ENCODE results near the gene PSMB10.

Gene PSMB10

DNA sequence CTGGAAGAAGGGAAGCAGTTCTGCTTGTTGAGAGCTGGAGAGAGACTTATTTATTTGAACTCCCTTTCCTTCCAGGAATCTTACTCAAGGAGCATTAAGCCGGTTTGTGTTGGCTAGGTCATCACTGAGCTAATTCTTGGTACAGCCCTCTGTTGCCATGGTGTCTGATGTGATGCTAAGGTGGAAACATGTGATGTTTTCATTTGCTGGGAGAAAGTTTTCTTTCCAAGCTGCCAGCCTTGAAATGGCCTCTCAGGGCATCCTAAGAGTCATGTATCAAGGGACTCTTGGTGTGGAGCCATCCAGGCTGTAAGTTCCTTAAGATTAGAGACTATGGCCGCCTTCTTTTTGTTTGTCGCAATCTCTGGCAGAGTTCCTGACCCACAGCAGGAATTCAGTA, 39.4 kb downstream of the PSMB10 start:
- no peak for DNase-seq (ENCODE audit: low spot score)

GRCh38 chr16:67893743-67894399, 42.8 kb downstream of the PSMB10 start:
- DNase-seq (ENCODE audit: low spot score) = peak; percentile 31
- H3K27ac ChIP-seq = peak overlapping the region; percentile 83
- ChIA-PET POLR2A (ENCODE audit: low non-redundant PET) (no interaction called here), CTCF (interaction anchor here (0.7 to 1.0 kb wide), 2 partner anchors 17 to 33 kb away, joined by 3 read pairs; no protein-coding TSS in a partner anchor)
- TF ChIP-seq CTCF (conservative IDR thresholded peaks at IDR 0.05; ENCODE audit: low read depth) = no peak

More for the DNA sequence above, 39.4 kb downstream of the PSMB10 start:
- CTCF ChIA-PET = interaction anchor here (1.2 kb wide), 1 partner anchor 81 kb away, joined by 3 read pairs; no protein-coding TSS in a partner anchor
- no peak for TF ChIP-seq CTCF (conservative IDR thresholded peaks at IDR 0.05; ENCODE audit: low read depth)
- H3K27ac ChIP-seq = peak overlapping the region; percentile 72
- POLR2A ChIA-PET (ENCODE audit: low non-redundant PET) = no interaction called here

DNA sequence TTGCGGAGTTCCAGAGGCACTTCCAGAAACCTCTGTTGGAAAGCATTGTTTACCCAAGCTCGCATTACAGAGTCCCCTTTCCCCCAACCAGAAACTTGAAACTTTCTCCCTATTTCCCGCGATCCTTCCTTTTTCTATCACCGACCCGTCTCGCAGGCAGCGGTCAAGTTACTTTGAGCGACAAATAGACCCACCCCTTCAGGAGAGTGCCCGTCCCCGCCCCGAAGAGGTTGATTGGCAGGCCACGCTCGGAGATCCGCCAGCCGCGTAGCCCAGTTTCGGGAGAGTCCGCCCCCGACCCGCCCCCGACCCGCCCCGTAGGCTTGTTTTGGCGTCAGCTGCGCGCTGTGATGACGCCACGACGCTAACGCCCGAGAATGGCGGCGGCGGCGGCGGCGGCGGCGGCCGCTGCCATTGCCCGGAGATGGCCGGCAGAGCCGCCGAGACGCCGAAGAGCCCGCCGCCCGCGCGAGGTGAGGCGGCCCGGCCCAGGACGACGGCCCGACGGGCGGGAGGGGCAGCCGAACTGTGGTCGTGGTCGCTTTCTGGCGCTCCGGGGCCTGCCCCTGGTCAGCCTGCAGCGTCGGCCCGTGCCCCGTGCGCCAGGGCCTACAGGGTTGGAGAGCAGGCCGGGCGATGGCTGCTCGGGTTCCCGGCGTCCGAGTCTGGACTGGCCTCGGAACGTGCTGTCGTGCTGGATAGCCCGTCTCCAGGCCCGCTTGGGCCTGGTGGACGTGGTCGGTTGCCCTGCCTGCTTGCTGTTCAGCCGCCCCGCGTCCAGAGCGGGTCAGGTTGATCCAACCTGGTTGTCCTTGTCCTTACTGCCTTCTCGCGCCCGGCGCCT, 43.5 kb downstream of the PSMB10 start, which contains the start of gene PSKH1:
Gene PSKH1 (plus strand): TSS at position 356 of the 844 bp plus-strand sequence. CDS start 15,496 bp downstream, outside the sequence.
- POLR2A ChIA-PET (ENCODE audit: low non-redundant PET) = interaction anchor here (0.6 kb wide), 1 partner anchor 18 kb away, joined by 3 read pairs; no protein-coding TSS in a partner anchor
- peak within 1 kb of the TSS; percentile 83 for H3K27ac ChIP-seq
- no peak for TF ChIP-seq CTCF (conservative IDR thresholded peaks at IDR 0.05; ENCODE audit: low read depth)
- peak; percentile 100 for DNase-seq (ENCODE audit: low spot score)
- CTCF ChIA-PET = no interaction called here

- no peak overlapping the region; the same call in 1 of the 2 replicates for H3K27ac ChIP-seq
- POLR2A ChIA-PET (ENCODE audit: low non-redundant PET) = no interaction called here
These were observed 44.3 kb downstream of the PSMB10 start for GRCh38 chr16:67892375-67892774.

DNA sequence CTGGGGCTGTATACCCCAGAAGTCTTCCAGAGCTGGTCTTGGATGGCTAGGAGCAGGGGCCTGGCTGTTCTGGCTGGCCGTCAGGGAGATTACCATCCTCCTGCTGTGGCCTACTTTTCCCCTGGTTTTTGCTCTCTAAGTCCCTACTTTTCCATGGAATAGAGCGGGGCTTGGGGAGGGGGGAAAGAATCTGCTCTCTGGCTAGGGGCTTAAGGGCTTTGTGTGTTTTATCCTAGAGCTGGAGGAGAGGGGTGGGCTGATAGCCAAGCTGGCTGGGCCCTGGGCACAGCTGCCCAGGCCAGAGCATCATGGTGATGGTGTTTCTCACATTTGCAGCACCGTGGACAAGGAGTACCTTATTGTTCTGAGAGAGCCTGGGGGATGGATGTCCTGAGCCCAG, 48.3 kb downstream of the PSMB10 start:
- no peak for DNase-seq (ENCODE audit: low spot score)
- ChIA-PET POLR2A (ENCODE audit: low non-redundant PET) (no interaction called here), CTCF (interaction anchor here (0.6 kb wide), 1 partner anchor 72 kb away, joined by 5 read pairs; no protein-coding TSS in a partner anchor)
- H3K27ac ChIP-seq = no peak overlapping the region
- no peak for TF ChIP-seq CTCF (conservative IDR thresholded peaks at IDR 0.05; ENCODE audit: low read depth)

More at GRCh38 chr16:67892375-67892774, 44.3 kb downstream of the PSMB10 start:
- CTCF ChIA-PET = no interaction called here
- TF ChIP-seq CTCF (conservative IDR thresholded peaks at IDR 0.05; ENCODE audit: low read depth) = no peak
- no peak for DNase-seq (ENCODE audit: low spot score)

DNA sequence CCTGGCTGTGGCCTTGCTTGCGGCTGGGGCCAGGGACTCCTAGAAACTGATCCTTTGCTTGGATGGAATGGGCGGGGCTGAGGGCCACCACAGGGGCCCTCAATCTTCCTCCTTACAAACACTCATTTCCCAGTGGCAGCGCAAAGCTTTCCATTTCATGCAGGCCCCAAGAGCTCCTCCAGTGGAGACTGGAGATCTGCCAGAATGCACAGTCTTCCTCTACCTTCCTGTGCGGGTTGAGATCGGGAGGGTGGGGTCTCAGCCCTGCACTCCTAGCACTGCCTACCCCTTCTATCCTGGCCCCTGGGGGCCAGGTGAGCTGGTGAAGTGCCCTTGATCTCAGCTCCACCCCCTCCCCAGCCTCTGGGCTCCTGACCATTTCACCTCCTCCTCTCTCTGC, 50.3 kb downstream of the PSMB10 start:
- ChIA-PET POLR2A (ENCODE audit: low non-redundant PET) (no interaction called here), CTCF (interaction anchor here (0.6 to 2.0 kb wide), 4 partner anchors 42 to 154 kb away, joined by 3 to 10 read pairs (median 3); no protein-coding TSS in a partner anchor)
- TF ChIP-seq CTCF (conservative IDR thresholded peaks at IDR 0.05; ENCODE audit: low read depth) = no peak
- DNase-seq (ENCODE audit: low spot score) = no peak
- H3K27ac ChIP-seq = peak overlapping the region; percentile 77
